ENCODE measurements around the gene TP53. TPM values are rescaled to one million over a fixed set of nuclear protein-coding genes. Genes with fewer than 3 reads are reported as not detected.

TP53 gene
- total RNA-seq, 2 experiments from 2014 or later = 69.2 to 172 TPM

DNA sequence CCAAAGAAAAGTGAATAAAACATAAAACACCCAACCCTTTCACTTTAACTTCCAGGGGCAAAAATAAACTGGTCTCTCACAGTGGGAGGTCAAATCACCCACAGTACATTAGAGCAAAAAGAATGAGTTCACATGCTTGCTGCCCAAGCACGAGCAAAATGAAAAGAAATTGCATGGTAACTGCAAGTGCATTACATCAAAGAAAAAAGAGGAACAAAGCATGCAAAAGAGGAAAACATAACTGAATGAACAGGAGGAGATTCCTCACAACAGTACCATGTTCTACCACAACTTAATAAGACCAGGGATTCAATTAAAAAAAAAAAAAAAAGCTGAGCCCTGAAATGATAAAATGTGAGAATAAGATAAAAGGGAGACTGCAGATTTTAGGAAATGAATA lies 42.5 kb upstream of the TP53 start:
- Histone ChIP-seq H2AFZ (ENCODE audit: low read length) (no peak overlapping the region), H3K9me3 (ENCODE audit: low read length) (no peaks in the 10 kb centered on the region), H3K36me3 (ENCODE audit: insufficient read depth, low read length) (no peaks in the 10 kb centered on the region), H4K20me1 (ENCODE audit: insufficient read depth, low read length) (no peaks in the 10 kb centered on the region), H3K79me2 (ENCODE audit: insufficient read depth, low read depth, low read length) (no peaks in the 10 kb centered on the region), H3K4me2 (ENCODE audit: low read length) (no peak overlapping the region), H3K4me3 (ENCODE audit: low read depth, low read length, poor library complexity, severe bottlenecking) (no peak overlapping the region), H3K4me1 (ENCODE audit: insufficient read depth, low read length, poor library complexity, severe bottlenecking) (no peaks in the 10 kb centered on the region), H3K9me2 (ENCODE audit: insufficient read depth, low read length) (no peaks in the 10 kb centered on the region), H3K27ac (ENCODE audit: low read depth, low read length, poor library complexity, severe bottlenecking) (no peak overlapping the region)
- TF ChIP-seq, protein P1, sequence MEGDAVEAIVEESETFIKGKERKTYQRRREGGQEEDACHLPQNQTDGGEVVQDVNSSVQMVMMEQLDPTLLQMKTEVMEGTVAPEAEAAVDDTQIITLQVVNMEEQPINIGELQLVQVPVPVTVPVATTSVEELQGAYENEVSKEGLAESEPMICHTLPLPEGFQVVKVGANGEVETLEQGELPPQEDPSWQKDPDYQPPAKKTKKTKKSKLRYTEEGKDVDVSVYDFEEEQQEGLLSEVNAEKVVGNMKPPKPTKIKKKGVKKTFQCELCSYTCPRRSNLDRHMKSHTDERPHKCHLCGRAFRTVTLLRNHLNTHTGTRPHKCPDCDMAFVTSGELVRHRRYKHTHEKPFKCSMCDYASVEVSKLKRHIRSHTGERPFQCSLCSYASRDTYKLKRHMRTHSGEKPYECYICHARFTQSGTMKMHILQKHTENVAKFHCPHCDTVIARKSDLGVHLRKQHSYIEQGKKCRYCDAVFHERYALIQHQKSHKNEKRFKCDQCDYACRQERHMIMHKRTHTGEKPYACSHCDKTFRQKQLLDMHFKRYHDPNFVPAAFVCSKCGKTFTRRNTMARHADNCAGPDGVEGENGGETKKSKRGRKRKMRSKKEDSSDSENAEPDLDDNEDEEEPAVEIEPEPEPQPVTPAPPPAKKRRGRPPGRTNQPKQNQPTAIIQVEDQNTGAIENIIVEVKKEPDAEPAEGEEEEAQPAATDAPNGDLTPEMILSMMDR (conservative IDR thresholded peaks at IDR 0.05; ENCODE audit: low read length) = no peak
- TF ChIP-seq EZH2phosphoT487 (IDR thresholded peaks at IDR 0.05; ENCODE audit: borderline replicate concordance, low read depth, low read length) = no peak
- POLR2A ChIA-PET = interaction anchor here (0.6 to 0.7 kb wide), 3 partner anchors 51 to 226 kb away, joined by 3 to 4 read pairs (median 4); no protein-coding TSS in a partner anchor
- intact Hi-C loops (cut with micrococcal nuclease; ENCODE audit: unreplicated experiment) = no loop called here
- DNase-seq (ENCODE audit: low spot score) = peak; percentile 24
- CTCF ChIA-PET (ENCODE audit: unreplicated experiment) = no interaction called here
- BruUV-seq (replicated peaks) = no TSS peak

GRCh38 chr17:7727886-7728285 lies 40.6 kb upstream of the TP53 start:
- DNase-seq (ENCODE audit: low spot score) = no peak
- Histone ChIP-seq H2AFZ (ENCODE audit: low read length) (no peak overlapping the region), H3K9me3 (ENCODE audit: low read length) (no peaks in the 10 kb centered on the region), H3K4me1 (ENCODE audit: insufficient read depth, low read length, poor library complexity, severe bottlenecking) (no peaks in the 10 kb centered on the region), H3K36me3 (ENCODE audit: insufficient read depth, low read length) (no peaks in the 10 kb centered on the region), H3K4me2 (ENCODE audit: low read length) (no peak overlapping the region), H3K9me2 (ENCODE audit: insufficient read depth, low read length) (no peaks in the 10 kb centered on the region), H3K79me2 (ENCODE audit: insufficient read depth, low read depth, low read length) (no peaks in the 10 kb centered on the region), H4K20me1 (ENCODE audit: insufficient read depth, low read length) (no peaks in the 10 kb centered on the region), H3K27ac (ENCODE audit: low read depth, low read length, poor library complexity, severe bottlenecking) (no peak overlapping the region), H3K4me3 (ENCODE audit: low read depth, low read length, poor library complexity, severe bottlenecking) (no peak overlapping the region)
- CTCF ChIA-PET (ENCODE audit: unreplicated experiment) = no interaction called here
- no TSS peak for BruUV-seq (replicated peaks)
- intact Hi-C loops (cut with micrococcal nuclease; ENCODE audit: unreplicated experiment) = no loop called here
- POLR2A ChIA-PET = no interaction called here
- no peak for TF ChIP-seq EZH2phosphoT487 (IDR thresholded peaks at IDR 0.05; ENCODE audit: borderline replicate concordance, low read depth, low read length)

DNA sequence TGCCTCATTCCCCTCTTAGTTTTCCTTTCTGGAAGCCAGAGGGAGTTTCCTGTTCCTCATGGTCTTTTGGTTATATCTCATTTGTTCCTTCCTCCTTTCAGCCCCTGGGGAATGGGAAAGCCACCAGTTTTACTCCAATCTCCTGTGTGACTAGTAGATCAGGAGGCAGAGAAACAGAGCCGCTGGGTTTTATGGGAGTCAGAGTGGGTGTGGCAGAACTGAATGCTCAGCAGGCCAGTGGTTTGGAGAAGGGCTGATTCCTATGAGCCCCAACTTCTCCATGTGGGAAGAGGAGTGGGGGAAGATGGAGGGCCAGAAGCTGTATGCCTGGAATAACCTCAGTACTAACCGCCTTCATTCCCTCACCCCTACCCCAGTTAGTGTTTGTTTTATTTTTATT lies 34.3 kb upstream of the TP53 start:
- H3K79me2 ChIP-seq (ENCODE audit: insufficient read depth, low read depth, low read length) = no peaks in the 10 kb centered on the region
- no peak for TF ChIP-seq EZH2phosphoT487 (IDR thresholded peaks at IDR 0.05; ENCODE audit: borderline replicate concordance, low read depth, low read length)
- TF ChIP-seq, protein P1 (conservative IDR thresholded peaks at IDR 0.05; ENCODE audit: low read length) = no peak
- H3K4me1 ChIP-seq (ENCODE audit: insufficient read depth, low read length, poor library complexity, severe bottlenecking) = no peaks in the 10 kb centered on the region
- POLR2A ChIA-PET = no interaction called here
- no peaks in the 10 kb centered on the region for H3K9me3 ChIP-seq (ENCODE audit: low read length)
- CTCF ChIA-PET (ENCODE audit: unreplicated experiment) = no interaction called here
- no peaks in the 10 kb centered on the region for H3K36me3 ChIP-seq (ENCODE audit: insufficient read depth, low read length)
- no TSS peak for BruUV-seq (replicated peaks)
- H3K4me2 ChIP-seq (ENCODE audit: low read length) = no peak overlapping the region
- H2AFZ ChIP-seq (ENCODE audit: low read length) = no peak overlapping the region
- H3K9me2 ChIP-seq (ENCODE audit: insufficient read depth, low read length) = no peaks in the 10 kb centered on the region
- H4K20me1 ChIP-seq (ENCODE audit: insufficient read depth, low read length) = no peaks in the 10 kb centered on the region
- intact Hi-C loops (cut with micrococcal nuclease; ENCODE audit: unreplicated experiment) = no loop called here
- no peak overlapping the region for H3K27ac ChIP-seq (ENCODE audit: low read depth, low read length, poor library complexity, severe bottlenecking)
- no peak for DNase-seq (ENCODE audit: low spot score)
- no peak overlapping the region for H3K4me3 ChIP-seq (ENCODE audit: low read depth, low read length, poor library complexity, severe bottlenecking)

Data from OCI-LY7 (cell line).